Osteoblast (primary cell): ENCODE results near the gene LMF2. TPM values are rescaled to one million over a fixed set of nuclear protein-coding genes. Genes with fewer than 3 reads are reported as not detected.
"Not testable (repeated sequence)": the region's sequence is repeated elsewhere in the genome, so short reads cannot be mapped to it uniquely, and the experiment has no call there.

Source experiments
- DNase-seq: peaks from one replicate; pipeline ENCODE4 v3.0.0; 2011; ENCODE audit warnings: low spot score, mixed read lengths; ENCODE audit not compliant: insufficient read length; ENCODE audit errors: missing footprints
- H2AFZ ChIP-seq: 2 replicates; pipeline ENCODE4 v1.6.0; 2011; ENCODE audit warnings: mild to moderate bottlenecking, low read length
- H3K27ac ChIP-seq: 2 replicates; pipeline ENCODE4 v1.5.1; 2011; ENCODE audit warnings: mild to moderate bottlenecking, low read depth, low read length, moderate library complexity
- H3K27me3 ChIP-seq: 2 replicates; pipeline ENCODE4 v1.6.0; 2012; ENCODE audit warnings: mild to moderate bottlenecking, control low read depth, inconsistent platforms, low read length, moderate library complexity; ENCODE audit not compliant: insufficient read depth
- H3K36me3 ChIP-seq: 2 replicates; pipeline ENCODE4 v1.5.1; 2011; ENCODE audit warnings: mild to moderate bottlenecking, low read length, control low read depth, moderate library complexity; ENCODE audit not compliant: insufficient read depth
- H3K4me1 ChIP-seq: 2 replicates; pipeline ENCODE4 v1.5.1; 2011; ENCODE audit warnings: mild to moderate bottlenecking, low read length, control low read depth, moderate library complexity; ENCODE audit not compliant: insufficient read depth
- H3K4me2 ChIP-seq: 2 replicates; pipeline ENCODE4 v1.6.0; 2011; ENCODE audit warnings: mild to moderate bottlenecking, low read length; ENCODE audit not compliant: insufficient read depth
- H3K4me3 ChIP-seq: fragments of 200-600 bp; sonication (generic); 3 replicates; pipeline ENCODE4 v1.5.1; 2012; ENCODE audit warnings: mild to moderate bottlenecking, low read length, inconsistent platforms; ENCODE audit not compliant: insufficient read depth
- H3K79me2 ChIP-seq: 2 replicates; pipeline ENCODE4 v1.6.0; 2012; ENCODE audit warnings: mild to moderate bottlenecking, low read length, control low read depth, inconsistent platforms; ENCODE audit not compliant: insufficient read depth
- H3K9me3 ChIP-seq: 2 replicates; pipeline ENCODE4 v1.5.1; 2011; ENCODE audit warnings: low read depth, low read length, control low read depth
- H4K20me1 ChIP-seq: 2 replicates; pipeline ENCODE4 v1.6.0; 2012; ENCODE audit warnings: mild to moderate bottlenecking, low read length, control low read depth; ENCODE audit not compliant: insufficient read depth
- total RNA-seq: library from RNA; depleted of rRNA; stranded (reverse); fragments of >200 nt; gene quantifications from 2 replicates; pipeline ENCODE4 v1.2.3, GENCODE V29; 2012
- TF ChIP-seq, protein P1 (sequence below): IDR thresholded peaks from 2 replicates; pipeline ENCODE4 v1.5.1; 2011; ENCODE audit warnings: mild to moderate bottlenecking, low read depth, low read length, moderate library complexity; ENCODE audit errors: extremely low read depth

LMF2 gene
- total RNA-seq, 1 donor = 56.8 TPM

DNA sequence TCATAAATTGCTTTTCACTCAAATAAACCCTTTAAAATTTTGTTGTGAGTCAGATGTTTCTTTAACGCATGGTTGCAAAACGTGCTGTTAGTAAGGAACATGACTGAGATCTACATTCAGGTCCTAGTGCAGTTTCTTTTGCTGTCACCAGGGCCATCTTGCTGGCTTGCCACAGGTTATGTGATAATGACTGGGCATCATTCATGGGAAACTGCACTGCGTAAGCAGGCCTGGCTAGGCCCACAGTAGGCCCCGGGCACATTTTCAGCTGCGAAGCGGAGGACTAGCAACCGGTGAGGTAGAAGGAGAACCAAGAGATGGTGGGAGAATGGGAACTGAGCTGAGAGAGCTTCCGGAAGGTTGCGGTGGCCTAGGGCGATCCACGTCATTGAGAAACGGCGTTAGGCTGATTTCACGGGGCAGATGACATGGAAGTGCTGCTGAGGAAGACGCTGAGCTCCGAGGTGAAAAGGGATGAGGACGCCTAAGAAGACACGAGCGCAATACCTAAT is 35.0 kb upstream of the LMF2 start:
- Histone ChIP-seq H3K79me2 (no peaks in the 10 kb centered on the region), H4K20me1 (no peaks in the 10 kb centered on the region), H3K36me3 (no peaks in the 10 kb centered on the region), H3K27me3 (peaks cover 31% of the 10 kb centered on the region), H3K9me3 (no peaks in the 10 kb centered on the region), H3K4me1 (peaks cover 23% of the 10 kb centered on the region), H3K27ac (no peak overlapping the region), H3K4me2 (no peak overlapping the region), H3K4me3 (no peak overlapping the region), H2AFZ (no peak overlapping the region)
- peak; percentile 88 for DNase-seq
- TF ChIP-seq, protein P1, sequence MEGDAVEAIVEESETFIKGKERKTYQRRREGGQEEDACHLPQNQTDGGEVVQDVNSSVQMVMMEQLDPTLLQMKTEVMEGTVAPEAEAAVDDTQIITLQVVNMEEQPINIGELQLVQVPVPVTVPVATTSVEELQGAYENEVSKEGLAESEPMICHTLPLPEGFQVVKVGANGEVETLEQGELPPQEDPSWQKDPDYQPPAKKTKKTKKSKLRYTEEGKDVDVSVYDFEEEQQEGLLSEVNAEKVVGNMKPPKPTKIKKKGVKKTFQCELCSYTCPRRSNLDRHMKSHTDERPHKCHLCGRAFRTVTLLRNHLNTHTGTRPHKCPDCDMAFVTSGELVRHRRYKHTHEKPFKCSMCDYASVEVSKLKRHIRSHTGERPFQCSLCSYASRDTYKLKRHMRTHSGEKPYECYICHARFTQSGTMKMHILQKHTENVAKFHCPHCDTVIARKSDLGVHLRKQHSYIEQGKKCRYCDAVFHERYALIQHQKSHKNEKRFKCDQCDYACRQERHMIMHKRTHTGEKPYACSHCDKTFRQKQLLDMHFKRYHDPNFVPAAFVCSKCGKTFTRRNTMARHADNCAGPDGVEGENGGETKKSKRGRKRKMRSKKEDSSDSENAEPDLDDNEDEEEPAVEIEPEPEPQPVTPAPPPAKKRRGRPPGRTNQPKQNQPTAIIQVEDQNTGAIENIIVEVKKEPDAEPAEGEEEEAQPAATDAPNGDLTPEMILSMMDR = no peak

DNA sequence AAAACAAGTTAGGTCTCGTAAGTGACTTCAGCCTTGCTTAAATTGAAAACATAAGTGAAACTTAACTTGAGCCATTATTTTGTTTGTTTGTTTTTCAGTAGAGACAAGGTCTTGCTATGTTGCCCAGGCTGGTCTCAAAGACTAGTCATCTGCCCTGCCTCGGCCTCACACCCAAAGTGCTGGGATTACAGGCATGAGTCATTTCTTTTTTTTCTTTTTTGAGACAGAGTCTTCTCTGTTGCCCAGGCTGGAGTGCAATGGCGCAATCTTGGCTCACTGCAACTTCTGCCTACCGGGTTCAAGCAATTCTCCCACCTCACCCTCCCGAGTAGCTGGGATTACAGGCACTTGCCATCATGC is 34.1 kb upstream of the LMF2 start:
- Histone ChIP-seq H3K27me3 (peaks cover 22% of the 10 kb centered on the region), H3K4me1 (peaks cover 23% of the 10 kb centered on the region), H3K27ac (peak overlapping the region; percentile 17)
- H3K79me2 ChIP-seq, H2AFZ ChIP-seq, H4K20me1 ChIP-seq, H3K36me3 ChIP-seq, H3K9me3 ChIP-seq, H3K4me2 ChIP-seq, H3K4me3 ChIP-seq: not testable (repeated sequence)
- peak; percentile 94 for DNase-seq

DNA sequence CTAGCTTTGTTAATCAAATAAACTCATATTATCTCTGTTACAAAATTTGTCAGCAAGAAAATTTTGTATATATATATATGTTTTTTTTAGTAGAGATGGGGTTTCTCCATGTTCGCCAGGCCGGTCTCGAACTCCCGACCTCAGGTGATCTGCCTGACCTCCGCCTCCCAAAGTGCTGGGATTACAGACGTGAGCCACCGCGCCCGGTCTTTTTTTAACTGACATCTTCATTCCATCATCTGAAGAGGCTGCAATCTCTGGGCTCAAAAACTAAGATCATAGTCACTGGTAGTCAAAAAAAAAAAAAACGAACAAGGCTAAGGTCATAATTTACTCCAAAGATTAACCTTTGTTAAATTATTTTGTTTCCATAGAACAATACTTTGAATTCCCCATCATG is 32.9 kb upstream of the LMF2 start:
- Histone ChIP-seq H3K4me2 (no peak overlapping the region), H4K20me1 (no peaks in the 10 kb centered on the region), H3K27me3 (peaks cover 10% of the 10 kb centered on the region), H3K36me3 (no peaks in the 10 kb centered on the region), H2AFZ (no peak overlapping the region), H3K4me3 (no peak overlapping the region), H3K4me1 (peaks cover 23% of the 10 kb centered on the region), H3K27ac (peak overlapping the region; percentile 96), H3K79me2 (no peaks in the 10 kb centered on the region), H3K9me3 (no peaks in the 10 kb centered on the region)
- no peak for DNase-seq
- TF ChIP-seq, protein P1 = no peak

DNA sequence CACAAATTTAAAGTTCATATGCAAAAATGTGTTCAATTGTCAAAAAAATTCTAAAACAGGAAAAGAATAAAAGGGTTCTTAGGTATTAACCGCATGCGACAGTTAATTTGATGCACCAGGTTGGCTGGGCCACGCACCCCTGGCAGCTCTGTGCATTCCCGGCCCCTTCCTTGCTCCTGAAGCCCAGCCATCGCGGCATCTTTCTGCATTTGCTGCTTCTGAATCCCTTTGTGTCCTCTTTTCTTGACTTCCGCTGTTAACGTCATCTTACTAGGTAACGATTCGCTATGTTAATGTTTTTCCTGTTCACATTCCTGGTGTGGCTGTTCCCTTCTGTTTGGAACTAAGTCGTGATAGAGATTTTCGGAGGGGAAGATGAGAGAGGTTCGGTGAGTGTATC is 30.3 kb upstream of the LMF2 start:
- Histone ChIP-seq H3K27me3 (no peaks in the 10 kb centered on the region), H3K27ac (no peak overlapping the region), H3K4me2 (no peak overlapping the region), H3K36me3 (no peaks in the 10 kb centered on the region), H2AFZ (no peak overlapping the region), H3K4me1 (peaks cover 27% of the 10 kb centered on the region), H4K20me1 (no peaks in the 10 kb centered on the region), H3K4me3 (no peak overlapping the region), H3K9me3 (no peaks in the 10 kb centered on the region), H3K79me2 (no peaks in the 10 kb centered on the region)
- DNase-seq = peak; percentile 42
- TF ChIP-seq, protein P1 = no peak

DNA sequence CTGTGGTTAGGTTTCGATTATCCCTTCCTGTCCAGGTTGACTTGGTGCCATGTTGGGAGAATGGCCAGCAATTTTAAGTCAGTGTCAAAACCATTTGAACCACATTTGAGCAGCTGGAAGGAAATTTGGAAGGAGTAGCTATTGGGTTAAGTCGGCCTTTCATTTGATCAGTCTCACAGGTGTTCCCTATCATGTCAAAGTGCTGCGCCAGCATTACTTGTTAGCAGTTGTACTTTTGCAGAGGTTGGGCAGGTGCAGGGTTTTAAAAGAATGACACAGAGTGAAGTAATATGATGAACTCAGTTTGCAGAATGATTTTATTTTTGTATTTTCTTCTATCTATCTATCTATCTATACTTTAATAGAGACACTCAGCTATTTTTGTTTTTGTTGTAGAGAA is 28.7 kb upstream of the LMF2 start:
- Histone ChIP-seq H3K79me2 (no peaks in the 10 kb centered on the region), H3K36me3 (no peaks in the 10 kb centered on the region), H3K27me3 (no peaks in the 10 kb centered on the region), H2AFZ (no peak overlapping the region), H3K27ac (no peak overlapping the region), H3K4me2 (no peak overlapping the region), H4K20me1 (no peaks in the 10 kb centered on the region), H3K4me3 (no peak overlapping the region), H3K4me1 (peaks cover 28% of the 10 kb centered on the region), H3K9me3 (no peaks in the 10 kb centered on the region)
- TF ChIP-seq, protein P1 = no peak
- peak; percentile 13 for DNase-seq
